ENCODE data around the gene RSL1D1. TPM values are rescaled to one million over a fixed set of nuclear protein-coding genes. Genes with fewer than 3 reads are reported as not detected.

RSL1D1 gene
- total and polyA plus RNA-seq, 9 of the 15 experiments (the other 6 are each of a cell fraction or from before 2014, with no cell fraction given), result 259 to 753 (median 373) TPM

DNA sequence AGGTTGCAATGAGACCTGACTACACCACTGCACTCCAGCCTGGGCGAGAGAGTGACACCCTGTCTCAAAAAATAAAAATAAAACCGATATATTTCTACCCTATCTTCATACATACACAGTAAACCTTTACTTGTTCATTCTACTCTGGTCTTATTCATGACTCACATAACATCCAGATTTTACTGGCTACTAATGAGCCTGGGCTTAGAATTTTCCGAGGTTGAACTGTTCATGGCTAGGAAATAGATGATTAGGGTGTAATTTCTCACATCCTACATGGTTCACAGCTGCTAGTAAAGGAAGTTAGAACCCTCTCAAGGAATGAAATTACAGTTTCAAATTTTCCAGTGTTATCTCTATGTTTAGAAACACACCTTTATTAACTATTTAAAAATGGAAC, 49.7 kb upstream of the RSL1D1 start (continued):
- no peak for TF ChIP-seq NFE2 (IDR thresholded peaks at IDR 0.05; ENCODE audit: low read depth)
- no peak for TF ChIP-seq MTA2 (IDR thresholded peaks at IDR 0.05; ENCODE audit: low read depth)
- no peak for TF ChIP-seq LARP7 (IDR thresholded peaks at IDR 0.05)
- TF ChIP-seq SRSF1 (IDR thresholded peaks at IDR 0.05; ENCODE audit: low read depth, low read length), result no peak
- no peak for TF ChIP-seq ZC3H4 (CRISPR knock-in tag; IDR thresholded peaks at IDR 0.05; ENCODE audit: borderline replicate concordance)
- TF ChIP-seq BRD9 (IDR thresholded peaks at IDR 0.05; ENCODE audit: low read depth, partially characterized antibody), result no peak
- no peak for TF ChIP-seq ETS1 (conservative IDR thresholded peaks at IDR 0.05; ENCODE audit: control insufficient read depth, low read depth, low read length)
- no peak for TF ChIP-seq ARID3A (IDR thresholded peaks at IDR 0.05; ENCODE audit: borderline replicate concordance, low read depth, low read length)
- no peak for TF ChIP-seq FOXJ3 (CRISPR knock-in tag; IDR thresholded peaks at IDR 0.05)

Measured in K562 (cell line).